HG03175 (cell line): ENCODE results near the gene PPTC7.
"Not testable (repeated sequence)": the region's sequence is repeated elsewhere in the genome, so short reads cannot be mapped to it uniquely, and the experiment has no call there.

Experiments
- ATAC-seq: cut with Tn5 transposase; IDR thresholded peaks from one replicate; pipeline ENCODE4 v1.9.1; 2021; ENCODE audit warnings: mild to moderate bottlenecking, moderate library complexity; ENCODE audit not compliant: unreplicated experiment

PPTC7 gene

GRCh38 chr12:110537605-110538409 is 45.3 kb downstream of the PPTC7 start:
- ATAC-seq, result no peak

DNA sequence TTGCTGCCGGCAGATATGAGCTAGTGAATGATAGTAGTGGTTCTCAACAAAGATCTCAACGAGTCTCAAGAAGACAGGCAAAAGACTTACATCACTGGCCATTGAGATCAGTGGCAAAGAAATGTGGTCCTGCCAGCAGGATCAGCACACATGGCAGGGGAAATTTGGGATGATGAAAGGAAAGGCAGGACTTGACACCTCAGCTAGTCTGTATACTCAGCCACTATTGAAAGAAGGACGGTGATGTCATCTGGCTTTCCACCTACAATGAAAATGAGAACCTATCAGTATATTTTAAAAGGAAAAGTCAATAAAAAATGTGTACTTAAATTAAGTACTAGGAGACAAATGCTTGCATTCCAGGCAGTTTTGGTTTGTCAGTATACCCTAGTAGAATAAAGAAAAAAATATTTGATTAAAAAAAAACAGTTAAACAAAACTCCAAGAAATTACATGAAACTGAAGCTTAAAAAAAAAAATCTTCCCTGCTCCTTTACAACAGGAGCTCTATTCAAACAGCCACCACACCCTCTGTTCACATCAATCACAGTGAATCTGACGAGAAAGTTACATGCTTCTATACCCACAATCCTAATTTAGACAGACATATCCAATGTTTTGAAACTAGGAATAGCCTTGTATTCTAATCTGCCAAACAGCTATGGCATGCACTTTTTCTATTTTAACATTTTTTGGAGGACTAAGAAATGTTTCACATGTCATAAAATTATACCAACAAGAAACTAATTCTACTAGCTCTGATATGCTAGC is 46.1 kb downstream of the PPTC7 start:
- ATAC-seq, result no peak

DNA sequence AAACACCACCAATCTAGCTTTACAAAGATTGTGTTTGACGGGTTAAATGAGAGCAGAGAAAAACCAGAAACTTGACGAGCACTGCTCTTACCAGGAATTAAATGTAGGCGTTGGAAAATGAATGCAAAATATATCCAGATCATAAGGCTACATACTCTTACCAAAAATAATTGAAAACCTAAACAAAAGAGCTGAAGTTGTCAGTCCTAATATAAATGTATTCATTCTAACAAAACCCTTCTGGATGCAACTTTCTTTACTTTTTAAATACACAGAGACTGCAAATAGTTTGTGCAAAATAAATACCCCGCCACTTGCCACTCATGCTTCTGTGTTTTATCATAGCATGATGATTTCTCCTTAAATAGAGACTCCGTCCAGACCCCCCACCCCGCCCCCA is 48.3 kb downstream of the PPTC7 start:
- ATAC-seq, result no peak

DNA sequence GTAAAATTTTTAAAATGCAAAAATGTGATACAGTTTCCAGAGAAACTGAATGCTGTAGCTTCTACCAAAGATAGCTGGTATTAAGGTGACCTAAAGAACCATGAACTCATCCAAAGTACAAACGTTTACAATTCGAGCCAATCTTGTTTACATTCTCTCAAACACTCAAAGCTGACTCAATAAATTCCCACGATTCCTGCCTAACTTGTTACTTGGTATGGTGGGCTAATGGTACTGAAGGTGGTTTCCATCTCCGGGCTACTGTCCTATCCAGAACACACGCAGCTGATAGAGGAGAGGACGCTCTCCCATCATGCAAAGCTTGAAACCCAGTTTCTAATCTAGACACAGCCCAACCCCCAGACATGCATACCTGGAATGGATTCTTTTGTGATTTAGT is 49.5 kb downstream of the PPTC7 start:
- ATAC-seq, result no peak

DNA sequence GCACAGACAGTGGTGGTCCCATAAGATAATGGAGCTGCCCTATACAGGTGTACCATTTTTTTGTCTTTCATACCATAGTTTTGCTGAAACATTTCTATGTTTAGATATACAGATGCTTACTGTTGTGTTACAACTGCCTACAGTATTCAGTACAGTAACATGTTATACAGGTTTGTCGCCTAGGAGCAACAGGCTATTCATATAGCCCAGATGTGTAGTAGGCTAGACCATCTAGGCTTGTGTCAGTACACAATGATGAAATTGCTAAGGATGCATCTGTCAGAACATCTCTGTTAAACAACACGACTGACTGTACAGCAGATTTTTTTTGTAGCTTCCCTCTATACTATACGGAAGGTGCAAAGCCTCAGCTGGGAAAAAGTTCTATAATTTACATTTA is 50.5 kb downstream of the PPTC7 start:
- ATAC-seq, result peak; percentile 4

- ATAC-seq, result peak; percentile 90
These were observed 51.3 kb downstream of the PPTC7 start for GRCh38 chr12:110531741-110532333.

GRCh38 chr12:110530511-110530910 is 52.6 kb downstream of the PPTC7 start:
- ATAC-seq, result no peak

GRCh38 chr12:110528277-110528839 is 54.8 kb downstream of the PPTC7 start:
- ATAC-seq, result no peak

- ATAC-seq, result not testable (repeated sequence)
These were observed 62.0 kb downstream of the PPTC7 start for GRCh38 chr12:110520876-110521712.

GRCh38 chr12:110518014-110518413 is 65.1 kb downstream of the PPTC7 start:
- not testable (repeated sequence) for ATAC-seq

- no peak for ATAC-seq
These were observed 66.1 kb downstream of the PPTC7 start for GRCh38 chr12:110516995-110517394.

DNA sequence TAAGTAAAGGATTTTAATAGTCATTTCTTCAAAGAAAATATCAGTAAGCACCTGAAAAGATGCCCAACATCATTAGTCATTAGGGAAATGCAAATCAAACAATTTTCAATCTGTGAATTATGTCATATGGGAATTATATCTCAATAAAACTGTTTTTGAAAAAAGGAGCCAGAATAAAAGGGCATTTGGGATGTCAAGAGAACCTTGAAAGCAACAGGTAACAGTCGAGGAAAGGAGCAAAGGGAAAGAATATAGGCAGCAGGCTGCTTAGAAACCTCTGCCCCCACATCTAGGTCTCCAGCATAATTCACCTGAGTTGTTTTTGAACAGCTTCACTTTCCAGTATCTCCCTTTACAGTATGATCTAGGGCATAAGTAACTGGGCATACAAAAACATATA is 68.8 kb downstream of the PPTC7 start:
- ATAC-seq, result no peak

GRCh38 chr12:110513842-110514241 is 69.3 kb downstream of the PPTC7 start:
- no peak for ATAC-seq

- ATAC-seq, result no peak
These were observed 75.0 kb downstream of the PPTC7 start for GRCh38 chr12:110508071-110508586.

DNA sequence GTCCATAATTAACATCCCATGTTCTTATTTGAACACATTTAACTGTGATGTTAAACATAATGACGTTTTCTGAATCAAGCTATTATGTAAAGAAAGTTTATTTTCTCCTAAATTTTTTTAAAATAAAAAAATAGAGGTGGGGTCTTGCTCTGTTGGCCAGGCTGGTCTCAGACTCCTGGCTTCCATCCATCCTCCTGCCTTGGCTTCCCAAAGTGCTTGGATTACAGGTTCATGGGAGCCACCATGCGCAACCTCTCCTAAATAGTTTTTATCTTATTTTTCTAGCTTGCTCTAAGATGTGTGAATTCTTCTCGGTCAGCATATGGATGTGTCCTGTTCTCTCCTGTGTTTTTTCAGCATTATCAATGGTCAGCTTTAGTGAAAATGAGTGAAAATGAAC is 77.8 kb downstream of the PPTC7 start:
- ATAC-seq, result no peak

DNA sequence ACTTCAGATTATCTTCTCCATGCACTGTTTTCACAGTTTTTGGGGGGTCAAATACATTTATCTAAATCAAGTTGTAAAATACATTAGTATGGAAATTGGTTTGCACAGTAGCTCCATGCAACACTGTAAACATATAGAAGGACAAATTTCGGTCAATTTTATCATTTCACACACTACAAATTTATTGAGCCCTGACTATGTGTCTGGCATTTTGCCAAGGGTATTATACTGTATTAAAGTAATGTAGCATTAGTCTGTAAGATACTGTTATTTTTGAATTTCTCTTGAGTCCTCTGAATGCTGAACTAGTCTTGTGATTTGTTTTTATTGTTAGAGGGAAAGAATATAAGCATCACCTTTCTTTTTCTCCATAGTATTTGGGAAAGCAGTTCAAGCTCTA is 79.7 kb downstream of the PPTC7 start:
- ATAC-seq, result no peak

DNA sequence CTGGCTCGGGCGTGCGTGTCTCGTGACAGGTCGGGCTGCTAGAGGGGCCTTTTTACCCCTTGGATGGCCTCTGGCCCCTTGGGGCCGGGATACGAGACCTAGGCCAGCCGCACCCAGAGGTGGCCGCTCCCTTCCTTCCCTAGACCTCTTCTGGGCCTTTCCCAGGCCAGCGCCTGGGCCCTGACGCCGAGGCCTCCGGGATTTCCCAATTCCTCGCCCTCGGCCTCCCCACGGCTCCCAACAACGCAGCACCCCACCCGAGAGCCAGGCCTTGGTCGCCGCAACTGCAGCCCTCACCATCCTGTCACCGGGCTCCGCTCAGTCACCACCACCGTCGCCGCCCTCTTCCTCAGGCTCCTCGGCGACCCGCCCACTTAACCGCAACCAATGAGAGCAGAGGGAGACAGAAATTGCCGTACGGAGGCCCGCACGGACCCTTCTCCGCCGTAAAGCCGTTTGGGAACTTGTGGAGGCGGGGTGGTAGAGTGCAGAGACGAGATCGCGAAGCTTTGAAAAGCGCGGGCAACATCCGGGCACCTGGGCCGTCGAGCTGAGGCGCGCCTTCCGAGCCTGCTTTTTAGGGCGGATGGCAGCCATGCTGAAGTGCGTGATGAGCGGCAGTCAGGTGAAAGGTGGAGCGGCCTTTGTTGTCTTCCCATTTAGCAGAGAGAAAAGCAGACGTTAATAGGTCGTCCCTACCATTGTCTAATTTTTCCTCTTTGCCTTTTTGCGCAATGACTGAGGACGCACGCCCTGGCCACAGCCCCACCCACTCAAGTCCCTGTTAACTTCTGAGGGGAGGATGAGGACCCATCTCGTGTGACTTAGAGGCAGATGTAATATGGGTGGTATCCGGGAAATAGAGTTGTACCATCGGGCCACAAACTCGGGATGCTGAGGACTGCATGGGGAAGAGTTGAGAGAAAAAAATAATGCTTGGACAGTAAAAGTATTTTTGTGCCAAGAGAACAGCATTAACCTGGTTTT is 81.1 kb downstream of the PPTC7 start, which contains the start of the genes RAD9B and VPS29:
TSS of gene RAD9B (plus strand) at position 580 of the 987 bp plus-strand sequence. CDS start at position 587, 7 bp downstream.
TSS of gene VPS29 (minus strand) at position 360 of the 987 bp plus-strand sequence. CDS start at position 300, 60 bp downstream.
- peak; percentile 91 for ATAC-seq

- peak; percentile 18 for ATAC-seq
These were observed 81.7 kb downstream of the PPTC7 start for GRCh38 chr12:110501399-110501751.
